ENCODE measurements around the gene MID1IP1. TPM values are rescaled to one million over a fixed set of nuclear protein-coding genes. Genes with fewer than 3 reads are reported as not detected.

MID1IP1 gene
- total RNA-seq, 2 donors from 2014 or later = 36.7 to 41.7 TPM

- intact Hi-C loops (cut with DNase I) = loop anchor here in 1 of 2 donors (10.0 kb wide), 2 partner anchors 58 to 128 kb away; no protein-coding TSS in a partner anchor
- no peak for DNase-seq (ENCODE audit: low spot score)
Observed at GRCh38 chrX:38806875-38807621, 5.8 kb downstream of the MID1IP1 start.

- intact Hi-C loops (cut with DNase I) = loop anchor here in 1 of 2 donors (10.0 kb wide), 2 partner anchors 57 to 127 kb away; no protein-coding TSS in a partner anchor
- no peak for DNase-seq (ENCODE audit: low spot score)
Observed at GRCh38 chrX:38807873-38808272, 6.6 kb downstream of the MID1IP1 start.

- DNase-seq (ENCODE audit: low spot score) = no peak
- intact Hi-C loops (cut with DNase I) = no loop called here
Observed at GRCh38 chrX:38811515-38812243, 10.4 kb downstream of the MID1IP1 start.

- intact Hi-C loops (cut with DNase I) = no loop called here
Observed at GRCh38 chrX:38816155-38816554, 14.9 kb downstream of the MID1IP1 start.

GRCh38 chrX:38817004-38817703 lies 15.9 kb downstream of the MID1IP1 start:
- intact Hi-C loops (cut with DNase I) = no loop called here
- no peak for DNase-seq (ENCODE audit: low spot score)

More at GRCh38 chrX:38816155-38816554, 14.9 kb downstream of the MID1IP1 start:
- no peak for DNase-seq (ENCODE audit: low spot score)

GRCh38 chrX:38819163-38819562 lies 17.9 kb downstream of the MID1IP1 start:
- intact Hi-C loops (cut with DNase I) = no loop called here
- DNase-seq (ENCODE audit: low spot score) = no peak

- intact Hi-C loops (cut with DNase I) = no loop called here
- no peak for DNase-seq (ENCODE audit: low spot score)
Observed at GRCh38 chrX:38819709-38820108, 18.4 kb downstream of the MID1IP1 start.

GRCh38 chrX:38820751-38821150 lies 19.5 kb downstream of the MID1IP1 start:
- no peak for DNase-seq (ENCODE audit: low spot score)
- intact Hi-C loops (cut with DNase I) = no loop called here

- DNase-seq (ENCODE audit: low spot score) = no peak
- intact Hi-C loops (cut with DNase I) = no loop called here
Observed at GRCh38 chrX:38824176-38824575, 22.9 kb downstream of the MID1IP1 start.

- intact Hi-C loops (cut with DNase I) = no loop called here
- no peak for DNase-seq (ENCODE audit: low spot score)
Observed at GRCh38 chrX:38831949-38832348, 30.7 kb downstream of the MID1IP1 start.

GRCh38 chrX:38837389-38837788 lies 36.1 kb downstream of the MID1IP1 start:
- no peak for DNase-seq (ENCODE audit: low spot score)
- intact Hi-C loops (cut with DNase I) = no loop called here

- intact Hi-C loops (cut with DNase I) = no loop called here
- no peak for DNase-seq (ENCODE audit: low spot score)
Observed at GRCh38 chrX:38839277-38839676, 38.0 kb downstream of the MID1IP1 start.

- intact Hi-C loops (cut with DNase I) = no loop called here
- DNase-seq (ENCODE audit: low spot score) = no peak
Observed at GRCh38 chrX:38839944-38840343, 38.7 kb downstream of the MID1IP1 start.

GRCh38 chrX:38841750-38842149 lies 40.5 kb downstream of the MID1IP1 start:
- intact Hi-C loops (cut with DNase I) = no loop called here
- DNase-seq (ENCODE audit: low spot score) = no peak

GRCh38 chrX:38845426-38845825 lies 44.2 kb downstream of the MID1IP1 start:
- no peak for DNase-seq (ENCODE audit: low spot score)
- intact Hi-C loops (cut with DNase I) = no loop called here

GRCh38 chrX:38847206-38847902 lies 46.1 kb downstream of the MID1IP1 start:
- intact Hi-C loops (cut with DNase I) = no loop called here
- DNase-seq (ENCODE audit: low spot score) = no peak

- intact Hi-C loops (cut with DNase I) = no loop called here
- no peak for DNase-seq (ENCODE audit: low spot score)
Observed at GRCh38 chrX:38847903-38848230, 46.6 kb downstream of the MID1IP1 start.

GRCh38 chrX:38848671-38849455 lies 47.6 kb downstream of the MID1IP1 start:
- intact Hi-C loops (cut with DNase I) = no loop called here
- DNase-seq (ENCODE audit: low spot score) = no peak

Measured in posterior vena cava (tissue), 2 donors.